ENCODE results near the gene KIAA0319L. TPM values are rescaled to one million over a fixed set of nuclear protein-coding genes. Genes with fewer than 3 reads are reported as not detected.
A peak's percentile ranks its signal among the peaks of the same experiment; 100 is the strongest.

KIAA0319L gene
- polyA plus RNA-seq, 1 donor (not counting 4 experiments of a cell fraction or from before 2014, with no cell fraction given) = 23.8 TPM

- dilution Hi-C loops (cut with MboI; ENCODE audit: extremely low pct_ligation_motif_present, low sequenced_read_pairs) = no loop called here
- H3K27me3 ChIP-seq (ENCODE audit: control insufficient read depth, extremely low read depth, insufficient read depth, low read length) = no peaks in the 10 kb centered on the region
- TF ChIP-seq CTCF (optimal IDR thresholded peaks at IDR 0.05 in 1 of 3, IDR thresholded peaks at IDR 0.05 in 1 of 3, conservative IDR thresholded peaks at IDR 0.05 in 1 of 3; ENCODE audit: extremely low read depth in 1 of 3, insufficient read depth in 2 of 3, low read length in 3 of 3) (no peak), EZH2 (IDR thresholded peaks at IDR 0.05; ENCODE audit: low read length) (no peak)
- H3K79me2 ChIP-seq (ENCODE audit: control insufficient read depth, insufficient read depth, low read length) = no peaks in the 10 kb centered on the region
- no peaks in the 10 kb centered on the region for H4K20me1 ChIP-seq (ENCODE audit: control insufficient read depth, extremely low read depth, insufficient read depth, low read length)
- no peak overlapping the region for H2AFZ ChIP-seq (ENCODE audit: control insufficient read depth, low read length)
- FAIRE-seq (no peak), DNase-seq (ENCODE audit: low read depth, low spot score) (no peak)
- no peak overlapping the region for H3K9ac ChIP-seq (ENCODE audit: control insufficient read depth, extremely low read depth, insufficient read depth, low read length)
- H3K4me1 ChIP-seq (ENCODE audit: control insufficient read depth, extremely low read depth, insufficient read depth, low read length) = peaks cover 35% of the 10 kb centered on the region
- H3K4me2 ChIP-seq (ENCODE audit: control insufficient read depth, extremely low read depth, insufficient read depth, low read depth, low read length) = no peak overlapping the region
- H3K9me1 ChIP-seq (ENCODE audit: control insufficient read depth, extremely low read depth, insufficient read depth, low read length) = peaks cover 4% of the 10 kb centered on the region
- H3K36me3 ChIP-seq (ENCODE audit: control insufficient read depth in 2 of 2, extremely low read depth in 1 of 2, insufficient read depth in 2 of 2, low read length in 2 of 2) = peaks cover 14 to 27% of the 10 kb centered on the region in 2 experiments
- H3K4me3 ChIP-seq (ENCODE audit: control insufficient read depth in 2 of 3, extremely low read depth in 1 of 3, insufficient read depth in 2 of 3, low read depth in 1 of 3, low read length in 3 of 3) = no peak overlapping the region
- H3K27ac ChIP-seq (ENCODE audit: control insufficient read depth, insufficient read depth, low read length) = no peak overlapping the region
- no peaks in the 10 kb centered on the region for H3K9me3 ChIP-seq (ENCODE audit: control insufficient read depth, low read depth, low read length)
Measured at GRCh38 chr1:35444519-35444774, 112.8 kb downstream of the KIAA0319L start.

- H3K79me2 ChIP-seq (ENCODE audit: control insufficient read depth, insufficient read depth, low read length) = no peaks in the 10 kb centered on the region
- H3K27ac ChIP-seq (ENCODE audit: control insufficient read depth, insufficient read depth, low read length) = no peak overlapping the region
- H3K4me1 ChIP-seq (ENCODE audit: control insufficient read depth, extremely low read depth, insufficient read depth, low read length) = peaks cover 32% of the 10 kb centered on the region
- no peak overlapping the region for H3K4me3 ChIP-seq (ENCODE audit: control insufficient read depth in 2 of 3, extremely low read depth in 1 of 3, insufficient read depth in 2 of 3, low read depth in 1 of 3, low read length in 3 of 3)
- no peak overlapping the region for H3K9ac ChIP-seq (ENCODE audit: control insufficient read depth, extremely low read depth, insufficient read depth, low read length)
- peak in 1 of 3 experiments; percentile 28 for TF ChIP-seq CTCF (optimal IDR thresholded peaks at IDR 0.05 in 1 of 3, IDR thresholded peaks at IDR 0.05 in 1 of 3, conservative IDR thresholded peaks at IDR 0.05 in 1 of 3; ENCODE audit: extremely low read depth in 1 of 3, insufficient read depth in 2 of 3, low read length in 3 of 3)
- no peak for TF ChIP-seq EZH2 (IDR thresholded peaks at IDR 0.05; ENCODE audit: low read length)
- H3K36me3 ChIP-seq (ENCODE audit: control insufficient read depth in 2 of 2, extremely low read depth in 1 of 2, insufficient read depth in 2 of 2, low read length in 2 of 2) = peaks cover 14 to 30% of the 10 kb centered on the region in 2 experiments
- no peak overlapping the region for H3K4me2 ChIP-seq (ENCODE audit: control insufficient read depth, extremely low read depth, insufficient read depth, low read depth, low read length)
- no peak overlapping the region for H2AFZ ChIP-seq (ENCODE audit: control insufficient read depth, low read length)
- FAIRE-seq (no peak), DNase-seq (ENCODE audit: low read depth, low spot score) (no peak)
- no peaks in the 10 kb centered on the region for H3K27me3 ChIP-seq (ENCODE audit: control insufficient read depth, extremely low read depth, insufficient read depth, low read length)
- H3K9me1 ChIP-seq (ENCODE audit: control insufficient read depth, extremely low read depth, insufficient read depth, low read length) = peaks cover 4% of the 10 kb centered on the region
- no peaks in the 10 kb centered on the region for H3K9me3 ChIP-seq (ENCODE audit: control insufficient read depth, low read depth, low read length)
- no peaks in the 10 kb centered on the region for H4K20me1 ChIP-seq (ENCODE audit: control insufficient read depth, extremely low read depth, insufficient read depth, low read length)
- dilution Hi-C loops (cut with MboI; ENCODE audit: extremely low pct_ligation_motif_present, low sequenced_read_pairs) = no loop called here
Measured at GRCh38 chr1:35443768-35444518, 113.3 kb downstream of the KIAA0319L start.

All from keratinocyte (primary cell).